Activated effector memory CD4-positive, alpha-beta T cell treated with anti-CD3 and anti-CD28 coated beads, Interleukin-2, amount 50 U/mL, for 16 hours (primary cell): Measurements from ENCODE around the gene DNAJC24.

Experiments used
- DNase-seq: peaks from one replicate; pipeline ENCODE4 v3.0.0-alpha.2; 2020

The DNAJC24 gene

GRCh38 chr11:31417357-31417756 is 47.7 kb downstream of the DNAJC24 start:
- no peak for DNase-seq

- DNase-seq, result no peak
These were observed 48.2 kb downstream of the DNAJC24 start for GRCh38 chr11:31417816-31418215.

- no peak for DNase-seq
These were observed 49.5 kb downstream of the DNAJC24 start for GRCh38 chr11:31419138-31419537.

GRCh38 chr11:31419669-31420068 is 50.0 kb downstream of the DNAJC24 start:
- no peak for DNase-seq

- no peak for DNase-seq
These were observed 52.2 kb downstream of the DNAJC24 start for GRCh38 chr11:31421820-31422219.

- DNase-seq, result no peak
These were observed 53.0 kb downstream of the DNAJC24 start for GRCh38 chr11:31422703-31423102.

- DNase-seq, result no peak
These were observed 55.0 kb downstream of the DNAJC24 start for GRCh38 chr11:31424652-31425051.

- DNase-seq, result no peak
These were observed 64.2 kb downstream of the DNAJC24 start for GRCh38 chr11:31433851-31434250.

- DNase-seq, result no peak
These were observed 68.2 kb downstream of the DNAJC24 start for GRCh38 chr11:31437742-31438435.

GRCh38 chr11:31441296-31441695 is 71.6 kb downstream of the DNAJC24 start:
- DNase-seq, result no peak

GRCh38 chr11:31442086-31442485 is 72.4 kb downstream of the DNAJC24 start:
- DNase-seq, result no peak

GRCh38 chr11:31443802-31444201 is 74.1 kb downstream of the DNAJC24 start:
- no peak for DNase-seq

- DNase-seq, result no peak
These were observed 76.0 kb downstream of the DNAJC24 start for GRCh38 chr11:31445621-31446020.

- no peak for DNase-seq
These were observed 79.4 kb downstream of the DNAJC24 start for GRCh38 chr11:31449040-31449439.

- DNase-seq, result no peak
These were observed 81.2 kb downstream of the DNAJC24 start for GRCh38 chr11:31450841-31451240.

- DNase-seq, result no peak
These were observed 85.5 kb downstream of the DNAJC24 start for GRCh38 chr11:31455177-31455576.

- DNase-seq, result no peak
These were observed 94.8 kb downstream of the DNAJC24 start for GRCh38 chr11:31464436-31464835.

GRCh38 chr11:31474083-31474482 is 104.4 kb downstream of the DNAJC24 start:
- DNase-seq, result no peak

- no peak for DNase-seq
These were observed 108.0 kb downstream of the DNAJC24 start for GRCh38 chr11:31477528-31478222.

GRCh38 chr11:31478223-31478590 is 108.5 kb downstream of the DNAJC24 start:
- no peak for DNase-seq

- no peak for DNase-seq
These were observed 109.4 kb downstream of the DNAJC24 start for GRCh38 chr11:31479066-31479465.

- no peak for DNase-seq
These were observed 111.3 kb downstream of the DNAJC24 start for GRCh38 chr11:31480930-31481329.
